Measurements from ENCODE around the gene OXT.

DNA sequence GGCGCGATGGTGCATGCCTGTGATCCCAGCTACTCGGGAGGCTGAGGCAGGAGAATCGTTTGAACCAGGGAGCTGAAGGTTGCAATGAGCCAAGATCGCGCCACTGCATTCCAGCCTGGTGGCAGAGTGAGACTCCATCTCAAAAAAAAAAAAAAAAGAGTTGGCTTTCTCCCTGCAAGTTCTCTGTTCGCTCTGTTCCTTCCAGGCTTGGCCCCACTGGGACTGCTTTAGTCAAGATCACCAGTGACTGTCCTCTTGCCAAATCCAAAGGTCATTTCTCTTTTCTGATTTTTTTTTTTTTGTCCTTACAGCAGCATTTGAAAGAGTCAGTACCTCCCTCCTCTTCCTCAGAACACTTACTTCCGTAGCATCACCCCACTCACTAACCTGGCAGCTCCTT lies 38.8 kb upstream of the OXT start:
- TF ChIP-seq CHD2 (IDR thresholded peaks at IDR 0.05; ENCODE audit: low read length), result no peak
- TF ChIP-seq RAD21 (IDR thresholded peaks at IDR 0.05 in 1 of 2, conservative IDR thresholded peaks at IDR 0.05 in 1 of 2; ENCODE audit: low read depth in 2 of 2, low read length in 2 of 2), result no peak
- TF ChIP-seq, protein P1, sequence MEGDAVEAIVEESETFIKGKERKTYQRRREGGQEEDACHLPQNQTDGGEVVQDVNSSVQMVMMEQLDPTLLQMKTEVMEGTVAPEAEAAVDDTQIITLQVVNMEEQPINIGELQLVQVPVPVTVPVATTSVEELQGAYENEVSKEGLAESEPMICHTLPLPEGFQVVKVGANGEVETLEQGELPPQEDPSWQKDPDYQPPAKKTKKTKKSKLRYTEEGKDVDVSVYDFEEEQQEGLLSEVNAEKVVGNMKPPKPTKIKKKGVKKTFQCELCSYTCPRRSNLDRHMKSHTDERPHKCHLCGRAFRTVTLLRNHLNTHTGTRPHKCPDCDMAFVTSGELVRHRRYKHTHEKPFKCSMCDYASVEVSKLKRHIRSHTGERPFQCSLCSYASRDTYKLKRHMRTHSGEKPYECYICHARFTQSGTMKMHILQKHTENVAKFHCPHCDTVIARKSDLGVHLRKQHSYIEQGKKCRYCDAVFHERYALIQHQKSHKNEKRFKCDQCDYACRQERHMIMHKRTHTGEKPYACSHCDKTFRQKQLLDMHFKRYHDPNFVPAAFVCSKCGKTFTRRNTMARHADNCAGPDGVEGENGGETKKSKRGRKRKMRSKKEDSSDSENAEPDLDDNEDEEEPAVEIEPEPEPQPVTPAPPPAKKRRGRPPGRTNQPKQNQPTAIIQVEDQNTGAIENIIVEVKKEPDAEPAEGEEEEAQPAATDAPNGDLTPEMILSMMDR (IDR thresholded peaks at IDR 0.05; ENCODE audit: control extremely low read depth in 1 of 3, insufficient read depth in 1 of 3, low read depth in 1 of 3, low read length in 3 of 3), result no peak
- TF ChIP-seq SP1 (IDR thresholded peaks at IDR 0.05; ENCODE audit: low read depth, low read length), result no peak
- no peak for TF ChIP-seq TCF12 (IDR thresholded peaks at IDR 0.05; ENCODE audit: low read depth, low read length)
- TF ChIP-seq SIN3A (conservative IDR thresholded peaks at IDR 0.05 in 1 of 2, IDR thresholded peaks at IDR 0.05 in 1 of 2; ENCODE audit: low read depth in 1 of 2, low read length in 2 of 2), result no peak
- no peak for TF ChIP-seq EZH2 (IDR thresholded peaks at IDR 0.05; ENCODE audit: low read depth, low read length, severe bottlenecking)
- TF ChIP-seq BCL11A (IDR thresholded peaks at IDR 0.05; ENCODE audit: low read depth in 2 of 2, low read length in 2 of 2), result no peak
- TF ChIP-seq TAF1 (IDR thresholded peaks at IDR 0.05; ENCODE audit: low read depth, low read length), result no peak
- no peak for TF ChIP-seq HDAC2 (IDR thresholded peaks at IDR 0.05; ENCODE audit: borderline replicate concordance in 1 of 2, low read depth in 2 of 2, low read length in 2 of 2)
- TF ChIP-seq RXRA (IDR thresholded peaks at IDR 0.05; ENCODE audit: insufficient read depth, low read depth, low read length), result no peak
- TF ChIP-seq YY1 (IDR thresholded peaks at IDR 0.05; ENCODE audit: low read depth, low read length), result no peak
- TF ChIP-seq CHD1 (IDR thresholded peaks at IDR 0.05; ENCODE audit: low read depth, low read length), result no peak
- TF ChIP-seq POLR2AphosphoS5 (IDR thresholded peaks at IDR 0.05; ENCODE audit: low read depth, low read length), result no peak

Data from H1 (cell line).